GM21529 (cell line): ENCODE measurements around the gene CLK3.
"Not testable (repeated sequence)": the region's sequence is repeated elsewhere in the genome, so short reads cannot be mapped to it uniquely, and the experiment has no call there.

Experiments
- ATAC-seq: cut with Tn5 transposase; IDR thresholded peaks from one replicate; pipeline ENCODE4 v1.9.1; 2021; ENCODE audit not compliant: unreplicated experiment

The CLK3 gene

GRCh38 chr15:74642348-74642733 lies 26.7 kb downstream of the CLK3 start:
- no peak for ATAC-seq

GRCh38 chr15:74642734-74643664 lies 27.4 kb downstream of the CLK3 start:
- no peak for ATAC-seq

GRCh38 chr15:74643665-74644204 lies 28.1 kb downstream of the CLK3 start:
- no peak for ATAC-seq

GRCh38 chr15:74646480-74646879 lies 30.8 kb downstream of the CLK3 start:
- no peak for ATAC-seq

- no peak for ATAC-seq
These were observed 32.6 kb downstream of the CLK3 start for GRCh38 chr15:74648051-74648842.

GRCh38 chr15:74651242-74651741 lies 35.7 kb downstream of the CLK3 start:
- no peak for ATAC-seq

- no peak for ATAC-seq
These were observed 37.9 kb downstream of the CLK3 start for GRCh38 chr15:74653426-74654102.

GRCh38 chr15:74655424-74655823 lies 39.8 kb downstream of the CLK3 start:
- ATAC-seq, result no peak

GRCh38 chr15:74656935-74657535 lies 41.4 kb downstream of the CLK3 start:
- ATAC-seq, result no peak

- ATAC-seq, result no peak
These were observed 42.2 kb downstream of the CLK3 start for GRCh38 chr15:74657846-74658245.

GRCh38 chr15:74661280-74661679 lies 45.6 kb downstream of the CLK3 start:
- ATAC-seq, result not testable (repeated sequence)

GRCh38 chr15:74662064-74662860 lies 46.6 kb downstream of the CLK3 start:
- no peak for ATAC-seq

GRCh38 chr15:74663303-74664027 lies 47.8 kb downstream of the CLK3 start:
- ATAC-seq, result no peak

- ATAC-seq, result no peak
These were observed 48.5 kb downstream of the CLK3 start for GRCh38 chr15:74664028-74664616.

GRCh38 chr15:74664670-74665069 lies 49.0 kb downstream of the CLK3 start:
- ATAC-seq, result no peak

GRCh38 chr15:74667975-74668374 lies 52.3 kb downstream of the CLK3 start:
- ATAC-seq, result no peak

- no peak for ATAC-seq
These were observed 54.0 kb downstream of the CLK3 start for GRCh38 chr15:74669627-74670026.

- ATAC-seq, result no peak
These were observed 58.5 kb downstream of the CLK3 start for GRCh38 chr15:74674161-74674560.

- ATAC-seq, result no peak
These were observed 61.2 kb downstream of the CLK3 start for GRCh38 chr15:74676801-74677200.
